Sciatic nerve (tissue), 2 donors: ENCODE measurements around the gene PAN2. TPM values are rescaled to one million over a fixed set of nuclear protein-coding genes. Genes with fewer than 3 reads are reported as not detected.
A peak's percentile ranks its signal among the peaks of the same experiment; 100 is the strongest.

Source experiments
- ATAC-seq: fragments of 200-7000 bp; cut with Tn5 transposase; one replicate; pipeline ENCODE4 v1.9.1; 2020; ENCODE audit warnings: mild to moderate bottlenecking, moderate library complexity
- DNase-seq: peaks from one replicate; pipeline ENCODE4 v3.0.0-alpha.2; 2020; ENCODE audit warnings: low spot score
- intact Hi-C: fragments of 100-400 bp; cut with DNase I; formaldehyde crosslinking; loops from one replicate; pipeline ENCODE4 v1.14.2; 2022
- total RNA-seq: library from RNA; stranded (reverse); fragmentation: NEBNext Ultra II Directional; extraction: Animal tissue kit (Norgen Biotek cat#: 25700); gene quantifications from one replicate; pipeline ENCODE4 v1.2.1, GENCODE V29; 2021
- donor health status: DM: no; HTN: no; CAD: no.
- donor health status: DM: no; HTN: no; CAD: no.

PAN2 gene
- total RNA-seq, 1 donor from 2014 or later, result 101 TPM

GRCh38 chr12:56315622-56316473 lies 18.0 kb downstream of the PAN2 start, which contains the start of gene CNPY2:
Gene CNPY2, minus strand, starts transcription at chr12:56315988. Its CDS starts 771 bp downstream, at chr12:56315217.
- peak; percentile 96 for DNase-seq
- peak; percentile 97 for ATAC-seq
- intact Hi-C loops, result no loop called here

- DNase-seq, result peak; percentile 62
- intact Hi-C loops, result no loop called here
- no peak for ATAC-seq
Measured at GRCh38 chr12:56315249-56315621, 18.6 kb downstream of the PAN2 start.

- ATAC-seq (no peak), DNase-seq (no peak)
- intact Hi-C loops, result no loop called here
Measured at GRCh38 chr12:56311003-56311402, 22.8 kb downstream of the PAN2 start.

- ATAC-seq (no peak), DNase-seq (no peak)
- intact Hi-C loops, result no loop called here
Measured at GRCh38 chr12:56308714-56309113, 25.1 kb downstream of the PAN2 start.

GRCh38 chr12:56307221-56307965 lies 26.4 kb downstream of the PAN2 start:
- DNase-seq (no peak), ATAC-seq (no peak)
- intact Hi-C loops, result no loop called here

DNA sequence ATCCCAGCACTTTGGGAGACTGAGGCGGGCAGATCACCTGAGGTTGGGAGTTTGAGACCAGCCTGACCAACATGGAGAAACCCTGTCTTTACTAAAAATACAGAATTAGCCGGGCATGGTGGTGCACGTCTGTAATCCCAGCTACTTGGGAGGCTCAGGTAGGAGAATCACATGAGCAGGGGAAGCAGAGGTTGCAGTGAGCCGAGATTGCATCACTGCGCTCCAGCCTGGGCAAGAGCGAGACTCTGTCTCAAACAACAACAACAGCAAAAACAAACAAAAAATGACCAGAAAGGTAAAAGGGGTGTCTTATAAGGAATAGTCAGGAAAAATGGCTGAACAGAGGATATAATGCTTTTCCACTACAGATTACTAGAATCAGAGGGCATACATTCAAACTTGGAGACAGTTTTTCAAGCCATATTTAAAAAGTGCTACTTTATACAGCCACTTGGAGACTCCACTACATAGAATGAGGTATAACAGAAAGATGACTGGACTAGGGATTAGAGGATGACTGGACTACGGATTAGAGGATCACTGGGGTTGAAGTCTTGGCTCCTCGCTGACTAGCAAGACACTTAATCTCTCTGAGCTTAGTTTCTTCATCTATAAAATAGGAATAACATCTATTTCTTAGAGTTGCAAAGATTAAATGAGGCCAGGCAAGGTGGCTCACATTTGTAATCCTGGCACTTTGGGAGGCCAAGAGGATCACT lies 28.8 kb downstream of the PAN2 start:
- DNase-seq (no peak), ATAC-seq (no peak)
- intact Hi-C loops, result no loop called here

GRCh38 chr12:56304276-56304675 lies 29.5 kb downstream of the PAN2 start:
- intact Hi-C loops, result no loop called here
- no peak for ATAC-seq
- DNase-seq, result no peak

GRCh38 chr12:56300644-56301464 lies 32.9 kb downstream of the PAN2 start:
- DNase-seq (no peak), ATAC-seq (peak; percentile 41)
- intact Hi-C loops, result no loop called here

DNA sequence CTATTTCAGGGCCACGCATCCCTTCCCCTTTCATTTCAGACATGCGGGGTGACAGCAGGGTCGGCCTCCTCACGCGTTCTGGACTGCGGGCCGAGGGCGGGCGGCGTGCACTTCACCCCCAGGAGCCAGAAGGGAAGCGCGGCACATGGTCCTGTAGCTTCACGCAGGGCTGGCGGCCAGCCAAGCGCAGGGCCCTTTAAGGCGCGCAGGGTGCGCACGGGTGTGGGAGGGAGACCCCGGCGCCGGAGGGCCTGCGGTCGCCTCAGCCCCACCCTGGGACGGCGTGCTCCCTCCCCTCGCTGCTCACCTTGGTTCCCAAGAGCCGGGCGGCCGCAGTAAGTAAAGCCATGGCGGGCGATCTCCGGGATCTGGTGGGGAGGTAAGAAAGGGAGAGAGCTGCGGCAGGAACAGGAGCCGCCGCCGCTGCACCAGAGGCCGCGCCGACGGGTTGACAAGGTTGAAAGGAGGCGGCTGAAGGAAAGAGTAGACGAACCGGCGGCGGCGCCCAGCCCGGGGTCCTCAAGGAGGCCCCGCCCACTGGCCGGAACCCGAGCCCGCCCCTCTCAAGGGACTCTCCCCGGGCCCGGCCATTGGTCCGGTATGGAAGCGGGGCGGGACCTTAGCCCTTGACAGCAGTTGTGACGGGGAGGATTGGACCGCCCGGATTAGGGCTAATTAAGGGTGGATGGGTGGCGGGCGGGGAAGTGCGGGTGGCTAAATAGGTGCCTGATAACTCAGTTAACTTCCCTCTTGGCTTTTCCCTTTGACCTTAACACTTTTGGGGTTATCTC lies 33.8 kb downstream of the PAN2 start, which contains the start of gene CS:
Gene CS (minus strand): TSS at position 478 of the 791 bp plus-strand sequence. CDS start 129 bp downstream, at position 349.
- peak; percentile 99 for ATAC-seq
- DNase-seq, result peak; percentile 99
- intact Hi-C loops, result no loop called here

DNA sequence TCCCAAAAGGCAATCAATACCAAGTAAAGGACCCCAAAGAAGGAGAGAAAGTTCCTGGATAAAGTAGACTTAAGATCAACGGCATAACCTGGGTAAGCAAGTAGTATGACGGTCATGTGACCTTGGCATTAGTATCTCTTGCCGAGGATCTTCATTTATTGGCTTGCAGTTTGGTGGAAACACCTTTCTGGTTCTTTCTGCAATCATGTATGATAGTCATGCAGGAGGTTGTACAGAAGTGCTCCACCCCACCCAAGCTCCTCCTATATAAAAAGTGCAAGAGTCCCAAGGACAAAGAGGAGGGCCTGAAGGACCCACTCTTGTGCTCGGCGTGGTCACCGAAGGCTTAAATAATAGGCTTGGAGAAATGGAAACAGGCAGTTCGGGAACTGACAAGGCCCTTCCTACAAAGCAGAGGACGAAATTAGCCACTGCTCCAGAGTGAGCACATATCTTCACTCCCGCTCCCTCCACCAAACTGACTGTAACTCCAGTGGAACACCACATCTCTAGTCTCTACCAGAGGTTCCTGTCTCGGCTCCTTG lies 34.4 kb downstream of the PAN2 start:
- DNase-seq (no peak), ATAC-seq (peak; percentile 14)
- intact Hi-C loops, result no loop called here

GRCh38 chr12:56298828-56299227 lies 35.0 kb downstream of the PAN2 start:
- ATAC-seq (no peak), DNase-seq (no peak)
- intact Hi-C loops, result no loop called here

DNA sequence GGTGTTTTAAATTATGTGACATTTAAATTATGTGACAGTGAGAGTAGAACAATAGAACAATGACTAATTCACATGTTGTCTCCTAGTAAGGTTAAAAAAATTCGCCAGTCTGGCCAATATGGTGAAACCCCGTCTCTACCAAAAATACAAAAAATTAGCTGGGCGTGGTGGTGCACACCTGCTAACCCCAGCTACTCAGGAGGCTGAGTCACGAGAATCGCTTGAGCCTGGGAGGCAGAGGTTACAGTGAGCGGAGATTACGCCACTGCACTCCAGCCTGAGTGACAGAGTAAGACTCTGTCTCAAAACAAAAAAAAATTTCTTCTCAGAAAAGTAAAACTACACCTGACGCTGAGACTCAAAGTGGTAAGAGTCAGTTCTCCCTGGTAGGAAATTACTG lies 36.4 kb downstream of the PAN2 start:
- intact Hi-C loops, result no loop called here
- ATAC-seq (no peak), DNase-seq (no peak)

GRCh38 chr12:56296295-56296694 lies 37.5 kb downstream of the PAN2 start:
- DNase-seq (no peak), ATAC-seq (no peak)
- intact Hi-C loops, result no loop called here

- DNase-seq, result no peak
- no peak for ATAC-seq
- intact Hi-C loops, result no loop called here
Measured at GRCh38 chr12:56293795-56294194, 40.0 kb downstream of the PAN2 start.

- intact Hi-C loops, result no loop called here
- DNase-seq (no peak), ATAC-seq (no peak)
Measured at GRCh38 chr12:56288705-56289387, 45.0 kb downstream of the PAN2 start.

- DNase-seq, result no peak
- peak; percentile 68 for ATAC-seq
Measured at GRCh38 chr12:56286044-56286830, 47.6 kb downstream of the PAN2 start.

More at GRCh38 chr12:56286044-56286830, 47.6 kb downstream of the PAN2 start:
- intact Hi-C loops, result no loop called here
